ENCODE data around the gene SLN. TPM values are rescaled to one million over a fixed set of nuclear protein-coding genes. Genes with fewer than 3 reads are reported as not detected.

The SLN gene
- total RNA-seq, 2 experiments from 2014 or later = not detected

DNA sequence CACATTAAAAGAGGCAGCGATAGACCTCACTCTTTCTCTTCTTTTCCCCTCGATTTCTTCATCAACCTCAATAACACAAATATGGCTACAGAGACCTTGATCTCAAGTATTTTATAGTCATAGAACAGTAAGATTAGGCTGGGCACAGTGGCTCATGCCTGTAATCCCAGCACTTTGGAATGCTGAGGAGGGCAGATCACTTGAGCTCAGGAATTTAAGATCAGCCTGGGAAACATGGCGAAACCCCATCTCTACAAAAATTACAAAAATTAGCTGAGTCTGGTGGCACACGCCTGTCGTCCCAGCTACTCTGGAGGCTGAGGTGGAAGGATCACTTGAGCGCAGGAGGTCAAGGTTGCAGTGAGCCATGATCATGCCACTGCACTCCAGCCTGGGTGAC is 14.6 kb downstream of the SLN start:
- H3K36me3 Mint-ChIP-seq (ENCODE audit: low read depth) = no peaks in the 10 kb centered on the region
- ChIA-PET POLR2A (no interaction called here), CTCF (no interaction called here)
- no peak overlapping the region for H3K27ac Mint-ChIP-seq
- no peak overlapping the region for H3K4me3 Mint-ChIP-seq
- H3K9me3 Mint-ChIP-seq (ENCODE audit: insufficient read depth) = no peaks in the 10 kb centered on the region
- H3K4me1 Mint-ChIP-seq (ENCODE audit: low read depth) = no peaks in the 10 kb centered on the region
- H3K27me3 Mint-ChIP-seq (ENCODE audit: low read depth) = peaks cover 20% of the 10 kb centered on the region
- no peak for DNase-seq
- ATAC-seq = no peak

DNA sequence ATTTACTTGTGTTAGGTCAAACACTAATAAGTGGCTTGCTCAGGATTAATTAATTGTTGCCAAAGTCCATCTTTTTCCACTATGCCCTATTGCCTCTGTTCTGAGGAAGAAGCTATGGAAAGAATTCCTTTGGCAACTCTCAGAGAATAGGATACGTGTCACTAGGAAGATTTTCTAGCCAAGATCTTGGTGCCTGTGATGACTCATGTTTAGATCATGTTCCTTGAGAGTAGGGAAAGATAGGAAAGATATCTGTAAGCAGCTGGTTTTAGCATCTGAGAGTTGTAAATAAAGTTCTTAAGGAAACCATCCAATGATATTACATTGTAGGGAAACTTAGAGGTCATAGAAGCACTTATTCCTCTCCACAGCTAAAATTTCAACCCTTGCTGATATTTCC is 15.7 kb downstream of the SLN start:
- ATAC-seq (no peak), DNase-seq (no peak)
- H3K27ac Mint-ChIP-seq = no peak overlapping the region
- ChIA-PET POLR2A (no interaction called here), CTCF (no interaction called here)
- no peak overlapping the region for H3K4me3 Mint-ChIP-seq
- no peaks in the 10 kb centered on the region for H3K4me1 Mint-ChIP-seq (ENCODE audit: low read depth)
- H3K36me3 Mint-ChIP-seq (ENCODE audit: low read depth) = no peaks in the 10 kb centered on the region
- H3K9me3 Mint-ChIP-seq (ENCODE audit: insufficient read depth) = no peaks in the 10 kb centered on the region
- H3K27me3 Mint-ChIP-seq (ENCODE audit: low read depth) = peaks cover 22% of the 10 kb centered on the region

DNA sequence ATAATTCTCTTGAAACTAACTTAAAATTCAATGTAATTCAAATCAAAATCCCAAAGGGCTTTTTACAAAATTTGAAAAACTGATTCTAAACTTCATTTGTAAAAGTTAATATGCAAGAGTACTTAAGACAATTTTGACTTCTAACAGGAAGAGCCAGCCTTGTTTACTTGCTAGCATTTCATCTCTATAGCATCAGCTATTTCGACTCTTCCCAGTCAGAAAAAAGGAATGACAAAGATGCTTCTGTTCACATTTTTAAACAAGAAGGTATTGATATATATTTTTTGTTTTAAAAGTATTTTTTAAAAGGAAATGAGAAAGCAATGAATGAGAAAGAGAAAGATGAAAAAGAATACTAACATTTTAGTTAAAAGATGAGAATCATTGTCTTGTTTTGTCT is 16.4 kb downstream of the SLN start:
- ChIA-PET CTCF (no interaction called here), POLR2A (no interaction called here)
- Mint-ChIP-seq H3K36me3 (ENCODE audit: low read depth) (no peaks in the 10 kb centered on the region), H3K4me3 (no peak overlapping the region), H3K4me1 (ENCODE audit: low read depth) (no peaks in the 10 kb centered on the region), H3K27me3 (ENCODE audit: low read depth) (peaks cover 23% of the 10 kb centered on the region), H3K9me3 (ENCODE audit: insufficient read depth) (no peaks in the 10 kb centered on the region), H3K27ac (no peak overlapping the region)
- no peak for DNase-seq
- ATAC-seq = no peak

DNA sequence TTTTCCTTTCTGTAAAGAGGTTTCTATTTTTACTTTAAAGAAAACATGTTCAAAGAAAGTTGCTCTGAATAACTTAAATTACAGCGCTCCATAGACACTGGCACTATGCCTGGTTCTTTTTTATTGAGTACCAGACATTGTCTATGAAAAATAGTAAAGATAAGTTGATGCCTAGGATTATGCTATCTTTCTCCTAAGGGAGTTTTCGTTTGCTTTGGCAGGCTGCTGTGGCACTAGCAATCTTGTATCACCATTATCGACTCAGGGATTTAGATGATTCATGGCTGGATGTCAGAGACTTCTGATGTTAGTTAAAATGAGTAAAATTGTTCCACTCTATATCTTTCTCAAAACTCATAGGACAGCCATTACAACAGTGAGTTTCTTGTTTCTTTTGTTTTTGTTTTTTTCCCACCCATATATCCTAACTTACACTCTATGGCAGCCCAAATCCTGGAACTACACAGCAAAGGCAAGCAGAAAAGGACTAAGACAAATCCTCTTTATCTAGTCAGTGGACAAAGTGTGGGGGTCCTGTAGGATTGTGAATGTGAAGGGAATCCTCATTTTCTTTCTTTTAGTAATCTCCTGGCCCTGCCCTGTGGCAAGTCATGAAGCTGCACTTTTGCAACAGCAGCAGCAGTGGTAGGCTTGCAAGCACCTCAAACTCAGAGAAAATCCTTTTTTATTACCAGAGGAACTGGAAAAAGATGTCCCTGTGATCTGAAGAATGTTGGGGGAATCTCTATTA is 20.7 kb downstream of the SLN start:
- ATAC-seq (no peak), DNase-seq (no peak)
- peaks cover 17% of the 10 kb centered on the region for H3K27me3 Mint-ChIP-seq (ENCODE audit: low read depth)
- H3K9me3 Mint-ChIP-seq (ENCODE audit: insufficient read depth) = no peaks in the 10 kb centered on the region
- H3K36me3 Mint-ChIP-seq (ENCODE audit: low read depth) = no peaks in the 10 kb centered on the region
- POLR2A ChIA-PET = no interaction called here
- no peaks in the 10 kb centered on the region for H3K4me1 Mint-ChIP-seq (ENCODE audit: low read depth)
- no peak overlapping the region for H3K4me3 Mint-ChIP-seq
- H3K27ac Mint-ChIP-seq = no peak overlapping the region
- CTCF ChIA-PET = interaction anchor here (1.0 to 4.7 kb wide), 3 partner anchors 8 to 140 kb away, joined by 3 to 53 read pairs (median 47); no protein-coding TSS in a partner anchor

DNA sequence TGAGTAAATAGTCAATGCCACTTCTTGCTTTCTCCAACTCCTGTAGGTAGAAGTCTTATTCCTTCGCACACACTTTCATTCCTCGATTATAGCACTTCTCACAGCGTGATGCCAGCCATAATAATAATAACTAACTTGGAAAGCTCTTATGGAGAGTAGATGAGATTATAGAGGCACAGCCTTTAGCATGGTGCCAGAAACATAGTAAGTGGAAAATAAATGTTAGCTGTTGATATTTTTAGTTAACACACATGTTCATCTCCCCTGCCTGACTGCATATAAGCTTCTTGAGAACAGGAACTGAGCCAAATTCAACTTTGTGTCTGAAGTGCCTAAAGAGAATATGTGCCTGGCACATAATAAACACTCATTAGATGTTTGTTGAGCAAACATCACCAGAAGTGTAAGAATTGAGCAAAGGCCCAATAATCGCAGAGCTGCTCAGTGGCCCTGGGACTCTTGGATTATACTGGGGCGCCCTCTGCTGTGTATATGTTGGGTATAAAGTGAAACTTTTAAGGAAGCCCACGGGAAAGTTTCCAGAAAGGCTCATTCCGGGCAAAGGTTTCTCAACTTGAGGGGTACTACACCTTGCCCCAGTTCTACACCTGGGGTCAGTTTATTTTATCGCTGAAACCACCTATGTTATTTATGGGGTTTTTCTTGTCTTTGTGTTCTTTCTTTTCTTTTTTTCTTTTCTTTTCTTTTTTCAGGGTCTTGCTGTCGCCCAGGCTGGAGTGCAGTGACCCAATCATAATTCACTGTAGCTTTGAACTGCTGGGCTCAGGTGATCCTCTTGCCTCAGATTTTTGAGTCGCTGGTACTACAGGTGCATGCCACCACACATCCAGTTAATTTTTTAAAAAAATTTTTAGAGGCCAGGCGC is 22.3 kb downstream of the SLN start:
- H3K27ac Mint-ChIP-seq = no peak overlapping the region
- peak; percentile 71 for DNase-seq
- no peaks in the 10 kb centered on the region for H3K36me3 Mint-ChIP-seq (ENCODE audit: low read depth)
- H3K27me3 Mint-ChIP-seq (ENCODE audit: low read depth) = peaks cover 14% of the 10 kb centered on the region
- ChIA-PET POLR2A (no interaction called here), CTCF (interaction anchor here (0.6 to 4.7 kb wide), 19 partner anchors 10 to 232 kb away, joined by 3 to 53 read pairs (median 7); partner anchors contain the start of genes ALKBH8, CWF19L2 and ELMOD1)
- H3K4me1 Mint-ChIP-seq (ENCODE audit: low read depth) = no peaks in the 10 kb centered on the region
- H3K9me3 Mint-ChIP-seq (ENCODE audit: insufficient read depth) = no peaks in the 10 kb centered on the region
- peak; percentile 82 for ATAC-seq
- H3K4me3 Mint-ChIP-seq = no peak overlapping the region

DNA sequence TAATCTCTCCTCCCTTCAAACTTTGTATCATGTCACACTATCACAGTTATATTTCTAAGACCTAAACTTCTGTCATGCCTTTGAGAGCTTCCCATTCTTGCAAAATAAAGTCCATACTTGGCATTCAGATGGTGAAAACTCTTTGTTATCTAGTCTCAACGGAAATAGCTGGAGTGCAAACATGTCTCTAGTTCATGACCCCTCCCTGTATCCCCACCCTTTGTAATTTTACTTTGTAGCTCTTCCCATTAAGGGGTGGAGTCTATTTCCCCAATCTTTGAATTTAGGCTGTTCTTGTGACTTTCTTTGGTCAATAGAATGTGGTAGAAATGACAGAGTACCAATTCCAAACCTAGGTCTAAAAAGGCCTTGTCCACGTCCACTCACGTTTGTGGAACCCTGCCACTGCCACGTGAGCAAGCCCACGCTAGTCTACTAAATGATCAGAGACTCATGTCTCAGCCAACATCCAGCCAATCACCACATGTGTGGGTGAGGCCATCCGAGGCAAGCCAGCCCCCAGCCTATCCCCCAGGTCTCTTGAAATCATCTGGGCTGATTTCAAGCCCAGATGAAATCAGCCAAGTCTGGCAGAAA is 23.4 kb downstream of the SLN start:
- no peak overlapping the region for H3K4me3 Mint-ChIP-seq
- no peaks in the 10 kb centered on the region for H3K4me1 Mint-ChIP-seq (ENCODE audit: low read depth)
- no peak for ATAC-seq

DNA sequence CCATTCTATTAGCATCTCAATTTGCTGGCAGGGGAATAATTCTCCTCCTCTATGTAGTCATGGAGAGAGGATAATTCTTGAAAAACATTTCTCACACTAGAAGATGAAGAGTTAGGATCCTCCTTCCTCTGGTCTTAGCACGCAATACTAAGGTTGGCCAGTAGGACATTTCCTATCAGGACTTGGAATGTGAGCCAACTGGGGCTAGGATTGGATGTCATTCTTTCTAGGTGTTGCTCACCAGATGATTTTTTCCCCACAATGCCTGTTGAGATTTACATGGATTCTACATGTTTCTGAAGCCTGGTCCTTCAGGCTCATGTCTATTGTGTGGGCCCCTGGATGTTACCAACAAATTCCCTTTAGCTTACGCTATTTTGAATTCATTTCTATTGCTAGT is 28.0 kb downstream of the SLN start:
- Mint-ChIP-seq H3K27ac (no peak overlapping the region), H3K4me3 (no peak overlapping the region), H3K9me3 (ENCODE audit: insufficient read depth) (no peaks in the 10 kb centered on the region), H3K27me3 (ENCODE audit: low read depth) (no peaks in the 10 kb centered on the region), H3K36me3 (ENCODE audit: low read depth) (no peaks in the 10 kb centered on the region), H3K4me1 (ENCODE audit: low read depth) (no peaks in the 10 kb centered on the region)
- DNase-seq = no peak
- POLR2A ChIA-PET = no interaction called here
- CTCF ChIA-PET = interaction anchor here (0.9 to 1.1 kb wide), 2 partner anchors 8 to 13 kb away, joined by 3 to 4 read pairs; no protein-coding TSS in a partner anchor
- no peak for ATAC-seq

More for the DNA sequence above, 23.4 kb downstream of the SLN start:
- Mint-ChIP-seq H3K27ac (no peak overlapping the region), H3K9me3 (ENCODE audit: insufficient read depth) (no peaks in the 10 kb centered on the region), H3K27me3 (ENCODE audit: low read depth) (peaks cover 14% of the 10 kb centered on the region), H3K36me3 (ENCODE audit: low read depth) (no peaks in the 10 kb centered on the region)
- CTCF ChIA-PET = interaction anchor here (1.2 to 4.7 kb wide), 12 partner anchors 11 to 231 kb away, joined by 3 to 53 read pairs (median 8); partner anchors contain the start of genes ALKBH8 and CWF19L2
- DNase-seq = no peak
- POLR2A ChIA-PET = no interaction called here

DNA sequence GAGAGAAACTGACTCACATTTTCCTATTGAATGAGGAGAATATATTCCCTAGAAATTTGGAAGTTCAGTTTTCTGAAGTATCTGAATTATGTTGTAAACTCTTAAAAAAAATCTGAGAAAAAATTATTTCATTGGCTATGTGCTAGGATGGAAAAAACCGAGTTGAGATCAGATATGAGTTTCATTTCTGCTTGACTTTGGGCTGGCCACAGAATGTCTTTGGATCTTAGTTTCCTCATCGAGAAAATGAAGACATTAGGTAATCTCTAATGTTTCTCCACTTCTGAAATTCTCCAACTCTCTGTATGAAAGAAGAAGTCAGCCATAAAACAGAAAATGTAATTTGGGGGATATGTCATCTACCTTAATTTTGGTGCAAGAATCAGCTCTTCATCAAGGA is 28.8 kb downstream of the SLN start:
- H3K9me3 Mint-ChIP-seq (ENCODE audit: insufficient read depth) = no peaks in the 10 kb centered on the region

DNA sequence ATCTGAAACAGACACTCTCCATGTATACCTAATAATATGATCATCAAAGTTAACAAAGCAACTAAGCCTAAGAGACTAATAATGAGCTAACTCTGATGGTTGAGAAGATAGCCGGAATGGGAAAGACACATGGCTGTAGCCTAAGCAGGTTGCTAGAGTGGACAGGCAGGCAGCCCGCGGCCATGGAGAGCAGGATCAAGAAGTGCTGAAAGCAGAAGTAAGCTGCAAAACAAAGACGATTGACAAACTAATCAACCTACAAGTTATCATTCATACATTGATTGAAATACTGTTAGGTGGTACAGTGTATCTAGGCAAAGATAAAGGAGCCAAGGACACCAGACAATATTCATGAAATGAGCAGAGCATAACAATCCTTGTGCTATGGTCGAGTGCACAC is 29.3 kb downstream of the SLN start:
- H3K9me3 Mint-ChIP-seq (ENCODE audit: insufficient read depth) = no peaks in the 10 kb centered on the region
- no peaks in the 10 kb centered on the region for H3K4me1 Mint-ChIP-seq (ENCODE audit: low read depth)
- H3K27me3 Mint-ChIP-seq (ENCODE audit: low read depth) = no peaks in the 10 kb centered on the region
- ChIA-PET POLR2A (no interaction called here), CTCF (interaction anchor here (0.9 to 1.4 kb wide), 2 partner anchors 117 to 132 kb away, joined by 3 to 5 read pairs; partner anchors contain the start of gene ALKBH8)
- no peak overlapping the region for H3K4me3 Mint-ChIP-seq
- H3K27ac Mint-ChIP-seq = no peak overlapping the region
- H3K36me3 Mint-ChIP-seq (ENCODE audit: low read depth) = no peaks in the 10 kb centered on the region
- ATAC-seq (no peak), DNase-seq (no peak)

More for the DNA sequence above, 28.8 kb downstream of the SLN start:
- Mint-ChIP-seq H3K27ac (no peak overlapping the region), H3K27me3 (ENCODE audit: low read depth) (no peaks in the 10 kb centered on the region), H3K4me1 (ENCODE audit: low read depth) (no peaks in the 10 kb centered on the region), H3K4me3 (no peak overlapping the region), H3K36me3 (ENCODE audit: low read depth) (no peaks in the 10 kb centered on the region)
- ChIA-PET POLR2A (interaction anchor here (0.7 kb wide), 1 partner anchor 26 kb away, joined by 3 read pairs; no protein-coding TSS in a partner anchor), CTCF (interaction anchor here (0.9 to 1.4 kb wide), 3 partner anchors 9 to 133 kb away, joined by 3 to 5 read pairs (median 3); partner anchors contain the start of gene ALKBH8)
- DNase-seq (no peak), ATAC-seq (no peak)

DNA sequence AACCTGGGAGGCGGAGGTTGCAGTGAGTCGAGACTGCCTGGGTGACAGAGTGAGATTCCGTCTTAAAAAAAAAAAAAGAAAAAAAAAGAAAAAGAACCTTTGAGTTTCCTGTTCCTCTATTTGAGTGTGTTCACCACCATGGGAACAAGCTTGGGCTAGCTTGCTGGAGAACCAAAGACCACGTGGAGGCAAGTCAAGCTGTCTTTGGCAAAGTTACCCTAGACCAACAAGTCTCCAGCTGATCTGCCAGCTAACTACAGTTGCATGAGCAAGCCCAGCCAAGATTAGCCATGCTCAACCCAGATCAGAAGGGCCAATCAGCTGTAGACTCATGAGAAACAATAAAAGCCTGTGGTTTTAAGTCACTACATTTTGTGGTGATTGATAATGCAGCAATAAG is 29.7 kb downstream of the SLN start:
- CTCF ChIA-PET = interaction anchor here (0.9 to 1.4 kb wide), 2 partner anchors 116 to 132 kb away, joined by 3 to 5 read pairs; partner anchors contain the start of gene ALKBH8
- DNase-seq (no peak), ATAC-seq (no peak)
- Mint-ChIP-seq H3K36me3 (ENCODE audit: low read depth) (no peaks in the 10 kb centered on the region), H3K27ac (no peak overlapping the region), H3K9me3 (ENCODE audit: insufficient read depth) (no peaks in the 10 kb centered on the region), H3K4me3 (no peak overlapping the region), H3K27me3 (ENCODE audit: low read depth) (no peaks in the 10 kb centered on the region), H3K4me1 (ENCODE audit: low read depth) (no peaks in the 10 kb centered on the region)
- POLR2A ChIA-PET = no interaction called here

DNA sequence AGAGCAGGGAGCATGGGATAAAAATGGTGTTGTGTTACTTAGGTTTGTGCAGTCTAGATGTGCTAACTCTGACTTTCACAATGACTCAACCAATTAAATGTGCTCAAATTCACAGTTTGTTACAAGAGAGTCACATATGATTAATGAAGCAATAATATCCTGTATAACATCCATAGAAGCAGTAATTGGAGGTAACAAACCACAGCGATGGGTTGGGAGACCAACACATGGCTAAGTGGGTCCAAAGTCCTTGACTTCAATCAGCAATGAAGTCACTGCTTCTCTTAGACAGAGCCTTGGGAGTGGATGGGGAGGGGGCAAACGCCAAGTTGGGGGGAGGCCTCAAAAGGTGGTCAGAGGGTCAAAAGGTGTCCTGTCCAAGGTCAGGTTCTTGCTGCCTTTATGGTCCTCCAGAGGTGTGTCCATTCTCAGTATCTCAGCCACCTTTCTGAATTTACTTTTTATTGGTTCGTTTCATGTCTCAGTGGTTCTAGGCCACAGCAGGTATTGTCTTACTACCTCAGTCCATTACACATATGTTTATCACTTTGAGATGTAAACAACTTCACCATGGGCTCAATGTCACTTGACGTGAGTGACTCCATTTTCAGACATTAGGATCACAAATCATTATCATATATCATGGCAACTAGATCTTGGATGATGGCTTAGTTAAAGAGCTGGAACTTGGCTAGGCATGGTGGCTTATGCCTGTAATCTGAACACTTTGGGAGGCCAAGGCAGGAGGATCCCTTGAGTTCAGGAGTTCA is 32.4 kb downstream of the SLN start:
- no peak for DNase-seq
- Mint-ChIP-seq H3K36me3 (ENCODE audit: low read depth) (no peaks in the 10 kb centered on the region), H3K27me3 (ENCODE audit: low read depth) (peaks cover 2% of the 10 kb centered on the region), H3K4me3 (no peak overlapping the region), H3K9me3 (ENCODE audit: insufficient read depth) (no peaks in the 10 kb centered on the region), H3K4me1 (ENCODE audit: low read depth) (no peaks in the 10 kb centered on the region), H3K27ac (no peak overlapping the region)
- ChIA-PET POLR2A (interaction anchor here (1.1 kb wide), 1 partner anchor 114 kb away, joined by 3 read pairs; no protein-coding TSS in a partner anchor), CTCF (interaction anchor here (0.7 kb wide), 1 partner anchor 127 kb away, joined by 3 read pairs; no protein-coding TSS in a partner anchor)
- ATAC-seq = no peak
